HepG2 (cell line): ENCODE measurements around the gene ZBTB37. TPM values are rescaled to one million over a fixed set of nuclear protein-coding genes. Genes with fewer than 3 reads are reported as not detected.

Experiments used
- ATAC-seq: fragments of 200-7000 bp; cut with Tn5 transposase; 3 replicates; pipeline ENCODE4 v1.9.1; 2020; ENCODE audit warnings: mild to moderate bottlenecking, moderate library complexity
- BruUV-seq: library from RNA; stranded (reverse); fragments of 400-500 nt; replicated peaks from 2 replicates; lab custom pipeline; 2021; lab: Mats Ljungman, UMichigan
- CTCF ChIA-PET: fragments of 300-600 bp; formaldehyde crosslinking; extraction: SDS; loops from one replicate; lab custom pipeline; 2021; ENCODE audit warnings: low total read pairs, inconsistent platforms, low intra/inter-chr PET ratio; lab: Yijun Ruan, JAX
- POLR2A ChIA-PET: fragments of 350-600 bp; sonication (Branson Sonifier 250); formaldehyde crosslinking; loops from one replicate; lab custom pipeline; 2020; ENCODE audit warnings: antibody characterized with exemption, inconsistent platforms; lab: Yijun Ruan, JAX
- DNase-seq: peaks from one replicate; pipeline ENCODE4 v3.0.0-alpha.2; 2015; ENCODE audit warnings: low spot score
- FAIRE-seq: peaks from 3 replicates; lab custom pipeline; 2011; peaks lifted over from hg19 to GRCh38; lab: Jason Lieb, UNC
- H2AFZ ChIP-seq: one replicate; pipeline ENCODE4 v1.6.1; 2011; ENCODE audit warnings: low read length, inconsistent platforms
- H3K27ac ChIP-seq: fragments of 300-600 bp; 3 replicates; pipeline ENCODE4 v1.8.0; 2011; ENCODE audit warnings: mixed run types, mild to moderate bottlenecking, mixed read lengths, low read length, inconsistent platforms; ENCODE audit not compliant: insufficient read depth; ENCODE audit errors: extremely low read length
- H3K27me3 ChIP-seq, 2 experiments: fragments of 200-600 bp in 1 of 2; 2 replicates in 1 of 2; 3 replicates in 1 of 2; pipeline versions ENCODE4 v1.6.0 to v1.8.0; 2011; ENCODE audit warnings: low read length in 2 of 2, mild to moderate bottlenecking in 2 of 2, moderate library complexity in 2 of 2, inconsistent platforms in 1 of 2; ENCODE audit not compliant: insufficient read depth in 2 of 2, control insufficient read depth in 1 of 2
- H3K36me3 ChIP-seq, 2 experiments: fragments of 200-600 bp in 1 of 2; replicated peaks in 1 of 2; 2 replicates in 1 of 2; 3 replicates in 1 of 2; pipeline versions ENCODE4 v1.5.1 to v1.8.0; 2011; ENCODE audit warnings: low read length in 2 of 2, inconsistent platforms in 1 of 2; ENCODE audit not compliant: insufficient read depth in 2 of 2, control insufficient read depth in 1 of 2
- H3K4me1 ChIP-seq: 2 replicates; pipeline ENCODE4 v1.5.1; 2012; ENCODE audit warnings: low read length, inconsistent platforms; ENCODE audit not compliant: insufficient read depth
- H3K4me2 ChIP-seq: 2 replicates; pipeline ENCODE4 v1.6.0; 2011; ENCODE audit warnings: low read depth, low read length, inconsistent platforms
- H3K4me3 ChIP-seq, 3 experiments: fragments of 200-600 bp in 1 of 3; sonication (generic), shearing (Covaris generic) in 1 of 3; replicated peaks in 1 of 3; 2 replicates each; pipeline ENCODE4 v1.5.1; 2011 to 2016; ENCODE audit warnings: low read length in 3 of 3, inconsistent platforms in 2 of 3, low read depth in 2 of 3, mild to moderate bottlenecking in 2 of 3, control low read depth in 1 of 3, mixed read lengths in 1 of 3; ENCODE audit not compliant: insufficient read depth in 1 of 3
- H3K79me2 ChIP-seq: one replicate; pipeline ENCODE4 v1.6.1; 2011; ENCODE audit warnings: low read length, inconsistent platforms; ENCODE audit not compliant: insufficient read depth
- H3K9ac ChIP-seq: 2 replicates; pipeline ENCODE4 v1.6.0; 2011; ENCODE audit warnings: mild to moderate bottlenecking, low read depth, low read length, inconsistent platforms; ENCODE audit not compliant: insufficient read depth
- H3K9me3 ChIP-seq: 2 replicates; pipeline ENCODE4 v1.5.1; 2012; ENCODE audit warnings: mild to moderate bottlenecking, low read length
- H4K20me1 ChIP-seq: 2 replicates; pipeline ENCODE4 v1.6.0; 2011; ENCODE audit warnings: inconsistent platforms, mild to moderate bottlenecking, low read length, moderate library complexity; ENCODE audit not compliant: insufficient read depth
- BHLHE40 ChIP-seq: IDR thresholded peaks from 2 replicates; pipeline ENCODE4 v1.6.1; 2011; ENCODE audit warnings: low read length, improper control_type of control experiment
- NRL ChIP-seq: sonication (generic); formaldehyde crosslinking; IDR thresholded peaks from 2 replicates; pipeline ENCODE4 v1.5.0; 2020; ENCODE audit warnings: missing genetic modification reagents, mild to moderate bottlenecking, moderate library complexity, borderline replicate concordance
- ZNF337 ChIP-seq: sonication (generic); formaldehyde crosslinking; IDR thresholded peaks from 2 replicates; pipeline ENCODE4 v1.5.1; 2020; ENCODE audit warnings: missing genetic modification reagents, low read depth, mild to moderate bottlenecking, borderline replicate concordance
- ZNF776 ChIP-seq: sonication (generic); formaldehyde crosslinking; IDR thresholded peaks from 2 replicates; pipeline ENCODE4 v1.4.0; 2020; ENCODE audit warnings: mild to moderate bottlenecking, missing genetic modification reagents
- WGBS: methylation state at CpG from one replicate; pipeline ENCODE4 v1.1.6; 2017; ENCODE audit warnings: low lambda C conversion rate; 5-methylcytosine and 5-hydroxymethylcytosine counted together
- in situ Hi-C: cut with HindIII; loops from 2 replicates; pipeline ENCODE4 v1.10.0; 2017; ENCODE audit warnings: low pct_unique_long_range_greater_than_20kb; ENCODE audit not compliant: extremely low pct_ligation_motif_present
- intact Hi-C: fragments of 100-400 bp; cut with micrococcal nuclease; formaldehyde crosslinking; loops from one replicate; pipeline ENCODE4 v1.10.0; 2022; ENCODE audit not compliant: unreplicated experiment
- polyA plus RNA-seq, 8 experiments: library from polyadenylated mRNA; depleted of rRNA in 3 of 8; stranded (reverse) in 7 of 8; unstranded in 1 of 8; fragments of >200 nt; fragmentation: Illumina TruSeq in 4 of 8; extraction: Trizol in 4 of 8; gene quantifications; 2 replicates each; pipeline versions ENCODE4 v1.2.1 to v1.2.3, GENCODE V29; 2011 to 2016; ENCODE audit warnings: low read depth in 4 of 8, missing spikeins in 1 of 8, mixed read lengths in 1 of 8; ENCODE audit not compliant: insufficient read depth in 1 of 8
- total RNA-seq, 5 experiments: library from RNA; depleted of rRNA; stranded (reverse); fragments of >200 nt; fragmentation: Illumina TruSeq; extraction: Trizol; gene quantifications; 2 replicates each; pipeline ENCODE4 v1.2.3, GENCODE V29; 2016; ENCODE audit warnings: low read depth in 1 of 5

The ZBTB37 gene
- total and polyA plus RNA-seq, 2 of the 13 experiments (the other 11 are each of a cell fraction or from before 2014, with no cell fraction given): 2.6 to 7.7 TPM

DNA sequence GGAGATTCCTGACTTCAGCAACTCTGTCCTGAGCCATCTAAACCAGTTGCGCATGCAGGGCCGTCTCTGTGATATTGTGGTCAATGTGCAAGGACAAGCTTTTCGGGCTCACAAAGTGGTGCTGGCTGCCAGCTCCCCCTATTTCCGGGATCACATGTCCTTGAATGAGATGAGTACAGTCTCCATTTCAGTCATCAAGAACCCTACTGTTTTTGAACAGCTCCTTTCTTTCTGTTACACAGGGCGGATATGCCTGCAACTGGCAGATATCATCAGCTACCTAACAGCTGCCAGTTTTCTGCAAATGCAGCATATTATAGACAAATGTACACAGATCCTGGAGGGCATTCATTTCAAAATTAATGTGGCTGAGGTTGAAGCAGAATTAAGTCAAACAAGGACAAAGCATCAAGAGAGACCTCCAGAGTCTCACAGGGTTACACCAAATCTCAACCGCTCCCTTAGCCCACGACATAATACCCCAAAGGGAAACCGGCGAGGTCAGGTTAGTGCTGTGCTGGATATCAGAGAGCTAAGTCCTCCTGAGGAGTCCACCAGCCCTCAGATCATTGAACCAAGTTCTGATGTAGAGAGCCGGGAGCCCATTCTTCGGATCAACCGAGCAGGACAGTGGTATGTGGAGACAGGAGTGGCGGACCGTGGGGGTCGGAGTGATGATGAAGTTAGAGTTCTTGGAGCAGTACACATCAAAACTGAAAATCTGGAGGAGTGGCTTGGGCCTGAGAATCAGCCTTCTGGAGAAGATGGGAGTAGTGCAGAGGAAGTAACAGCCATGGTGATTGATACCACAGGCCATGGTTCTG lies 2.3 kb downstream of the ZBTB37 start:
- ATAC-seq: no peak

GRCh38 chr1:173871091-173871490 lies 2.9 kb downstream of the ZBTB37 start:
- Histone ChIP-seq H3K27me3 (no peaks in the 10 kb centered on the region; a peak in 1 of 5 replicates), H3K36me3 (peaks cover 0 to 30% of the 10 kb centered on the region in 2 experiments; a peak in 4 of 5 replicates), H3K4me1 (peaks cover 26% of the 10 kb centered on the region), H3K4me2 (no peak overlapping the region), H4K20me1 (peaks cover 8% of the 10 kb centered on the region), H3K79me2 (peaks cover 20% of the 10 kb centered on the region), H3K9ac (no peak overlapping the region), H3K9me3 (no peaks in the 10 kb centered on the region), H3K27ac (no peak overlapping the region), H2AFZ (no peak overlapping the region), H3K4me3 (no peak overlapping the region)
- CTCF ChIA-PET: no interaction called here
- no TSS peak for BruUV-seq
- POLR2A ChIA-PET: no interaction called here
- DNase-seq (no peak), FAIRE-seq (no peak), ATAC-seq (no peak)
- 99% methylated on average over 5 of the region's 5 CpGs for WGBS
- TF ChIP-seq NRL (CRISPR knock-in tag): no peak
- intact Hi-C loops: no loop called here
- in situ Hi-C loops: no loop called here

More for the DNA sequence above, 2.3 kb downstream of the ZBTB37 start:
- WGBS: 97% methylated on average over 14 of the region's 15 CpGs
- H2AFZ ChIP-seq: no peak overlapping the region
- peaks cover 33% of the 10 kb centered on the region for H3K4me1 ChIP-seq
- no peaks in the 10 kb centered on the region for H3K9me3 ChIP-seq
- in situ Hi-C loops (no loop called here), intact Hi-C loops (no loop called here)
- H4K20me1 ChIP-seq: peaks cover 14% of the 10 kb centered on the region
- H3K27me3 ChIP-seq: no peaks in the 10 kb centered on the region; a peak in 1 of 5 replicates
- no peak overlapping the region for H3K4me3 ChIP-seq
- TF ChIP-seq BHLHE40 (no peak), ZNF776 (CRISPR knock-in tag) (no peak), ZNF337 (CRISPR knock-in tag) (no peak)
- DNase-seq (no peak), FAIRE-seq (no peak)
- H3K36me3 ChIP-seq: peaks cover 0 to 32% of the 10 kb centered on the region in 2 experiments; a peak in 4 of 5 replicates
- POLR2A ChIA-PET: interaction anchor here (3.9 kb wide), 1 partner anchor 47 kb away, joined by 47 read pairs; the partner anchor contains the start of gene SERPINC1
- peaks cover 27% of the 10 kb centered on the region for H3K79me2 ChIP-seq
- no peak overlapping the region for H3K4me2 ChIP-seq
- CTCF ChIA-PET: no interaction called here
- no peak overlapping the region for H3K9ac ChIP-seq
- no TSS peak for BruUV-seq
- no peak overlapping the region for H3K27ac ChIP-seq
